Ovary (tissue), 9 donors: Measurements from ENCODE around the gene RABL3. TPM values are rescaled to one million over a fixed set of nuclear protein-coding genes. Genes with fewer than 3 reads are reported as not detected.

ENCODE experiments used
- DNase-seq, 5 donors: peaks; one replicate each; pipeline ENCODE4 v3.0.0-alpha.2; 2019 to 2020
- H3K27ac ChIP-seq, 2 donors: fragments of 200-600 bp; one replicate each; pipeline versions ENCODE4 v1.5.1 to v1.8.0; 2019 to 2022
- H3K27me3 ChIP-seq: fragments of 200-600 bp; one replicate; pipeline ENCODE4 v1.8.0; 2022
- H3K36me3 ChIP-seq: fragments of 200-600 bp; sonication (generic); one replicate; pipeline ENCODE4 v1.5.1; 2019
- H3K4me1 ChIP-seq: one replicate; pipeline ENCODE4 v1.8.1; 2013; ENCODE audit warnings: mild to moderate bottlenecking, moderate library complexity; ENCODE audit not compliant: insufficient read depth
- H3K4me3 ChIP-seq: fragments of 200-600 bp; sonication (generic); one replicate; pipeline ENCODE4 v1.5.1; 2017
- H3K9me3 ChIP-seq, 2 donors: fragments of 200-600 bp in 1 of 2; sonication (generic) in 1 of 2; one replicate each; pipeline versions ENCODE4 v1.5.1 to v1.8.1; 2013 to 2019; ENCODE audit warnings: mild to moderate bottlenecking in 1 of 2, moderate library complexity in 1 of 2
- EP300 ChIP-seq: sonication (generic); formaldehyde crosslinking; IDR thresholded peaks from one replicate; pipeline ENCODE4 v1.6.1; 2017; ENCODE audit warnings: antibody characterized with exemption
- POLR2A ChIP-seq: fragments of 450-650 bp; IDR thresholded peaks from one replicate; pipeline ENCODE4 v1.6.1; 2017; ENCODE audit warnings: antibody characterized with exemption, mild to moderate bottlenecking, moderate library complexity
- WGBS, 3 donors: extraction: QIAGEN DNeasy Blood & Tissue Kit in 1 of 3; methylation state at CpG; one replicate each; pipeline versions ENCODE4 v1.1.5 to v1.1.7; 2013 to 2017; 5-methylcytosine and 5-hydroxymethylcytosine counted together
- intact Hi-C, 4 donors: fragments of 100-400 bp; cut with DNase I; formaldehyde crosslinking; loops; one replicate each; pipeline versions ENCODE4 v1.11.0 to v1.15.1; 2022 to 2023
- polyA plus RNA-seq, 2 donors: library from polyadenylated mRNA; stranded (reverse); fragments of 200-250 nt in 1 of 2; fragments of 350-450 nt in 1 of 2; fragmentation: Illumina TruSeq in 1 of 2; extraction: RNeasy Lipid Tissue Mini Kit (QIAGEN cat#74804) in 1 of 2; gene quantifications; one replicate each; pipeline ENCODE4 v1.2.3, GENCODE V29; 2013 to 2014
- total RNA-seq, 7 donors: library from RNA; depleted of rRNA in 2 of 7; stranded (reverse); fragments of >200 nt in 2 of 7; fragmentation: NEBNext Ultra II Directional in 3 of 7; extraction: Animal tissue kit (Norgen Biotek cat#: 25700) in 3 of 7; gene quantifications; one replicate each; pipeline versions ENCODE4 v1.1.0 to v1.2.4, GENCODE V29; 2016 to 2023
- TF ChIP-seq, protein P1 (sequence below), 3 donors: fragments of 450-650 bp in 2 of 3; fragments of 200-600 bp in 1 of 3; IDR thresholded peaks; one replicate each; pipeline versions ENCODE4 v1.5.1 to v1.8.0; 2016 to 2022; ENCODE audit warnings: antibody characterized with exemption in 3 of 3, mild to moderate bottlenecking in 1 of 3
- donor health status: DM: no; HTN: no; CAD: no; lungs with moderate emphysema.
- donor health status: DM: no; HTN: no; CAD: no.
- donor health status: Bipolar disorder and iron deficiency.
- donor health status: DM: yes; HTN: yes; CAD: no.
- donor health status: DM: no; HTN: no; CAD: no.
- donor health status: DM: yes; HTN: yes; CAD: no.

The RABL3 gene
- total and polyA plus RNA-seq, 9 donors: 8.1 to 36.1 (median 26.6) TPM

DNA sequence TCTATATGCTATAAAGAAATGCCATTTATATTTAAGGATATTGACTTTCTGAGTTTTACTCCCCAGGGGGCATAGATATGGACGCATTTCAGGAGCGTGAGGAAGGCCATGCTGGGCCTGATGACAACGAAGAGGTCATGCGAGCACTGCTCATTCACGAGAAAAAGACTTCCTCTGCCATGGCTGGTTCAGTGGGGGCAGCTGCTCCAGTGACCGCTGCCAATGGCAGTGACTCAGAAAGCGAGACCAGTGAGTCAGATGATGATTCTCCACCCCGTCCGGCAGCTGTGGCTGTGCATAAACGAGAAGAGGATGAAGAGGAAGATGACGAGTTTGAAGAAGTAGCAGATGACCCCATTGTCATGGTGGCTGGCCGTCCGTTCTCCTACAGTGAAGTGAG lies 38.7 kb upstream of the RABL3 start:
- Histone ChIP-seq H3K27ac (no peak overlapping the region), H3K36me3 (no peaks in the 10 kb centered on the region), H3K9me3 (no peaks in the 10 kb centered on the region), H3K4me1 (no peaks in the 10 kb centered on the region), H3K4me3 (no peak overlapping the region), H3K27me3 (no peaks in the 10 kb centered on the region)
- WGBS, 3 donors: 89 to 93% (median 90%) methylated on average over 13 of the region's 13 CpGs
- DNase-seq: no peak
- TF ChIP-seq EP300 (no peak), POLR2A (no peak)
- intact Hi-C loops: no loop called here

DNA sequence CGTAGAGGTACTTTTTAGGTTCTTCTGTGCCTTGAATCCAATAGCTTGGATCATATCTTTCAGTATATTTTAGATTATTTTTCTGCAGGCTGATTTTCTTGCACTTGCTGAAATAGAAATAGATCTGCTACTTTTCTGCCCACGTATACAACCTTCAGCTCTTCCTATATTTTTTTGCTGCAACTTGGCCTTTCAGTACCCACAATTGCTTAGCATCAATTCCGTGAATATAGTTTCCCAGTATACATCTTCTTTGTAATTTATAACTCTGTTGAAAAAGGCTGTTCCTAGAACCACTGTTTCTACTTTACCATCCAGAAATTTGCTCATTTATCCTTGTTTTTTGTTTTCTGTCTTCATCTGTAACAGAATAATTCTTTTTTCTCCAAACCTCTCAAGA lies 36.5 kb upstream of the RABL3 start:
- no peaks in the 10 kb centered on the region for H3K4me1 ChIP-seq
- no peak for DNase-seq
- 85 to 90% (median 89%) methylated on average over 3 of the region's 3 CpGs for WGBS, 3 donors
- no peaks in the 10 kb centered on the region for H3K27me3 ChIP-seq
- no peak for TF ChIP-seq EP300
- no peaks in the 10 kb centered on the region for H3K36me3 ChIP-seq
- H3K9me3 ChIP-seq: no peaks in the 10 kb centered on the region
- intact Hi-C loops: no loop called here
- H3K27ac ChIP-seq: no peak overlapping the region
- no peak overlapping the region for H3K4me3 ChIP-seq

DNA sequence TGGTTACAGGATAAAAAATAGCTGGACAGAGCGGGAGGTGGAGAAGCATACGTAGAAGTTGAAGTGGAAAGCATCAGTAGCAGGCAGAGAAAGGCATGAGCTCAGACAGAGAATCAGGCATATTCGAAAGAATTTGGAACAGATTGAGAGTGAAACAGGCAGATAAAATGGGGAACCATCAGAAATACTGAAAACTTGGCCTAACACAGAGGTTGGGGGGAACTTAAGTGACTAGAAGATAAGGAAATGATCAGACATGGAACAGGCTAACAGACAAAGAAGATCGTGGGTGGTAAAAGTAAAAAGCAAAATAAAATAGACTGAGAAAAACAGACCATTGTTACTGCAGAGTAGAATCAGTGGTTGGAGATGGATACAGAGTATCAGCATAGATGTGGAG lies 33.1 kb upstream of the RABL3 start:
- 83 to 88% (median 84%) methylated on average over 4 of the region's 4 CpGs for WGBS, 3 donors
- Histone ChIP-seq H3K9me3 (no peaks in the 10 kb centered on the region), H3K36me3 (no peaks in the 10 kb centered on the region), H3K27ac (no peak overlapping the region), H3K27me3 (no peaks in the 10 kb centered on the region), H3K4me1 (no peaks in the 10 kb centered on the region), H3K4me3 (no peak overlapping the region)
- intact Hi-C loops: no loop called here
- TF ChIP-seq POLR2A: no peak
- TF ChIP-seq EP300: no peak
- TF ChIP-seq, protein P1, sequence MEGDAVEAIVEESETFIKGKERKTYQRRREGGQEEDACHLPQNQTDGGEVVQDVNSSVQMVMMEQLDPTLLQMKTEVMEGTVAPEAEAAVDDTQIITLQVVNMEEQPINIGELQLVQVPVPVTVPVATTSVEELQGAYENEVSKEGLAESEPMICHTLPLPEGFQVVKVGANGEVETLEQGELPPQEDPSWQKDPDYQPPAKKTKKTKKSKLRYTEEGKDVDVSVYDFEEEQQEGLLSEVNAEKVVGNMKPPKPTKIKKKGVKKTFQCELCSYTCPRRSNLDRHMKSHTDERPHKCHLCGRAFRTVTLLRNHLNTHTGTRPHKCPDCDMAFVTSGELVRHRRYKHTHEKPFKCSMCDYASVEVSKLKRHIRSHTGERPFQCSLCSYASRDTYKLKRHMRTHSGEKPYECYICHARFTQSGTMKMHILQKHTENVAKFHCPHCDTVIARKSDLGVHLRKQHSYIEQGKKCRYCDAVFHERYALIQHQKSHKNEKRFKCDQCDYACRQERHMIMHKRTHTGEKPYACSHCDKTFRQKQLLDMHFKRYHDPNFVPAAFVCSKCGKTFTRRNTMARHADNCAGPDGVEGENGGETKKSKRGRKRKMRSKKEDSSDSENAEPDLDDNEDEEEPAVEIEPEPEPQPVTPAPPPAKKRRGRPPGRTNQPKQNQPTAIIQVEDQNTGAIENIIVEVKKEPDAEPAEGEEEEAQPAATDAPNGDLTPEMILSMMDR (IDR thresholded peaks at IDR 0.05): no peak
- no peak for DNase-seq

DNA sequence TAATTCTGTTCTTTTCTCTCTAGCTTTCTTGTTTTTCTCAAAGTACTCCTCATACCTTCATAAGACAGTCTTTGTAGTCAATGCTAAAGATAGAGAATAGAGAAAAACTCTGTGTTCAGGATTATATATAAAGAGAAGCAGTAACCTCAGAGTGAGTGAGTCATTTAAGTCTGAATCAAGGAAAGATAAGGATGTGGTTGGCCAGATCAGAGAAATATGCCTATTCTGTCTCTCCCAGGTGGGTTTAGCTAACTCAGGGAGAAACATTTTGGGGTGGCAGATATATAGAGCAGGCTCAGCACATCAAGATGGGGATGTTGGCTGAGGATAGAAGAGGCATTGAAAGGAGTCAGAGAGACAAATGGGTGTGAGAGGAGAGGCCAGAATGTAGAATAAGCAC lies 31.6 kb upstream of the RABL3 start:
- Histone ChIP-seq H3K4me1 (no peaks in the 10 kb centered on the region), H3K27ac (no peak overlapping the region), H3K27me3 (no peaks in the 10 kb centered on the region), H3K36me3 (no peaks in the 10 kb centered on the region), H3K9me3 (no peaks in the 10 kb centered on the region), H3K4me3 (no peak overlapping the region)
- TF ChIP-seq, protein P1 (IDR thresholded peaks at IDR 0.05): no peak
- TF ChIP-seq EP300: no peak
- TF ChIP-seq POLR2A: no peak
- intact Hi-C loops: no loop called here
- DNase-seq: no peak

DNA sequence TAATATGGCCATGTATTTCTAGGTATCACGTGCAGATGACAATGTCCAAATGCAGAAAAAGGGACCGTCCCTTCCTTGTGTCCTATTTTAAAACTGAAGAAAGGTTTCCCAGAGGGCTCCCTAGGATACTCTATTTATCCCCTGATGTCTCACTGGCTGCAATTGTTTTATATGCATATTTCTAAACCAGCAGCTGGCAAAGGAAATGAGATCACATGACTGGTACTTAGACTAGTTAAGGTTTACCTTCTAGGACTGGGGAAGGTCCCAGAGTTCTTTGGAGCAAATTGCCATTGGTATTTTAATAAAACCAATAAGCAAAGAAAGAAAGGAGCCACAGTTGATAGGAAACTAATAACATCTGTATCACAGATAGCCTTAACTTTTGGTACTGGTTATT lies 29.8 kb upstream of the RABL3 start:
- no peak overlapping the region for H3K27ac ChIP-seq
- TF ChIP-seq, protein P1 (IDR thresholded peaks at IDR 0.05): no peak
- TF ChIP-seq EP300 (no peak), POLR2A (no peak)
- no peak for DNase-seq
- no peak overlapping the region for H3K4me3 ChIP-seq
- H3K9me3 ChIP-seq: no peaks in the 10 kb centered on the region
- peaks cover 2% of the 10 kb centered on the region for H3K4me1 ChIP-seq
- no peaks in the 10 kb centered on the region for H3K27me3 ChIP-seq
- intact Hi-C loops: no loop called here
- 88 to 97% (median 93%) methylated on average over 2 of the region's 2 CpGs for WGBS, 3 donors
- H3K36me3 ChIP-seq: no peaks in the 10 kb centered on the region

DNA sequence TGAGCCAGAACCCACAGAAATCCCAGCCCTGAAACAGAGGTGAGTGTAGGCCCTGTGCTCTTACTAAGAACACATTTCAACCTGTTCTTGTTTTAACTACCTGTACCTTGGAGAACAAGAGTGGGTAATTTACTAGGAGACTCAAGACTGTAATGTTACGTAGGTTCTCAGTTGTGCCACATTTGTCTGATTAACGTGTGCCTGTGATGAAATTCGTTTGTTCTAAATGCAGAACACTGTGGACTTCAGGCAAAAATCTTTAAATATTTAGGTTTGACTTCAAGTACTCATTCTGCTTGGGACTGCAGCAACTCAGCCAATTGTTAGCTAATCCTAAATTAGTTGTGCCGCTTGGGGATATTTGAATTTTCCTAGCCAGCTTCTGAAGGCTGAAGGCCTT lies 28.6 kb upstream of the RABL3 start:
- Histone ChIP-seq H3K27ac (no peak overlapping the region), H3K36me3 (no peaks in the 10 kb centered on the region), H3K9me3 (no peaks in the 10 kb centered on the region), H3K27me3 (no peaks in the 10 kb centered on the region), H3K4me3 (no peak overlapping the region), H3K4me1 (peaks cover 4% of the 10 kb centered on the region)
- DNase-seq: no peak
- intact Hi-C loops: no loop called here
- WGBS, 3 donors: 83 to 86% (median 84%) methylated on average over 4 of the region's 4 CpGs
- TF ChIP-seq POLR2A (no peak), EP300 (no peak)
- TF ChIP-seq, protein P1 (IDR thresholded peaks at IDR 0.05): no peak
